ENCODE measurements around the gene LTBP2.

The LTBP2 gene

DNA sequence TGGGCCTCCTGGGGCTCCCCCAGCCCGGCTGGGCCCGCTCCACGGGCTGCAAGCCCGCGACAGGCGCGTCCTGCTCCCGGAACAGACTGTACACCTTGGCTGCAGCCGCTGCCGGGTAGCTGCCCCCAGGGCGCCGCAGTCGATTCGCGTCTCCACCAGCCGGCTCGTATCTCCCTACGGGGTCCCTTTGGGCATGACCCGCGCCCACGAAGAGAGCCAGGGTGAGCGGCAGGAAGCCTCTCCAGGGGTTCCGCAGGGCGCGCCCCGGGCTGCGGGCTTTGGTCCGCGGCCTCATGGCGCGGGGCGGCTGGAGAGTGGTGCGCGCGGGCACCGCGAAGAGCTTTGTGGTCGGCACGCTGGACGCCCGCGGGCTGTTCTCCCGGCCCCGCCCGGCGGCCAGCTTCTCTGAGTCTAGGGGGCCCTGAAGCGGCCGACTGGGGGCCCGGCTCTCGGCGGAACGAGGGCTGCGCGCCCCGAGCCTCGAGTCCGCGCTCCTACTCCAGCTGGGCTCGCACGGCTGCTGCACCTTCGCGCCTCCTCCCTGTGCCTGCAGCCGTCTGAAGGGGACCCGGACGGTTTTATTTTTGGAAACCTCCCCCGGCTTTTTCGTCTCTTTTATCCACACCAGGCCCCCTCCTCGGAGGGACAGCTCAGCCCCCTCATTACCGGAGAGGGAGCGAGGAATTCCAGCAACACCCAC lies at the start of gene LTBP2:
Gene LTBP2, minus strand, starts transcription at position 588 of the 700 bp plus-strand sequence. Its CDS starts 293 bp downstream, at position 295.
- Histone ChIP-seq H3K36me3 (ENCODE audit: insufficient read depth, low read length) (no peaks in the 10 kb centered on the region), H3K4me3 (ENCODE audit: low read length) (peak within 1 kb of the TSS; percentile 51), H2AFZ (ENCODE audit: low read depth, low read length) (peak within 1 kb of the TSS; percentile 98), H3K4me1 (ENCODE audit: insufficient read depth, low read length) (no peaks in the 10 kb centered on the region), H3K27me3 (ENCODE audit: insufficient read depth, low read length) (peaks cover 31% of the 10 kb centered on the region), H3K9me3 (ENCODE audit: low read length) (peaks cover 4% of the 10 kb centered on the region)

DNA sequence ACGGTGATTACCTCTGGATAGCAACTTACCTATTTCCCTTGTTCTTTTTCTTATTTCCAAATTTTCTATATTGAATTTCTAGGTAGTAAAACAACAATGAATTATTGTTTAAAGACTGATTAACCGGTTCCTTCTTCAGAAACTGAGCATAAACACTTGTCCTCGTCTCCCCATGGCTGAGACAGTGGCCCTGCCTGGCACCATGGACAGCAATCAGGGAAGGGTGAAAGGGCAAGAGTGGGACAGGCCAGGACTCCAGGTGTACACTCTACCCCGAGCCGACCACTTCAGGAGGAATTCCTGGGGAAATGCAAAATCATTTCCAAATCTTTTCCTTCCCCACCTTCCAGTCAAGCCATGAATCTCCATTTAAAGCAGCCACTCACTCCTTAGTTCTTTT lies 48.8 kb upstream of the LTBP2 start:
- Histone ChIP-seq H3K27me3 (ENCODE audit: insufficient read depth, low read length) (no peaks in the 10 kb centered on the region), H2AFZ (ENCODE audit: low read depth, low read length) (no peak overlapping the region), H3K9me3 (ENCODE audit: low read length) (no peaks in the 10 kb centered on the region), H3K36me3 (ENCODE audit: insufficient read depth, low read length) (peaks cover 72% of the 10 kb centered on the region), H3K4me1 (ENCODE audit: insufficient read depth, low read length) (no peaks in the 10 kb centered on the region), H3K4me3 (ENCODE audit: low read length) (no peak overlapping the region)

DNA sequence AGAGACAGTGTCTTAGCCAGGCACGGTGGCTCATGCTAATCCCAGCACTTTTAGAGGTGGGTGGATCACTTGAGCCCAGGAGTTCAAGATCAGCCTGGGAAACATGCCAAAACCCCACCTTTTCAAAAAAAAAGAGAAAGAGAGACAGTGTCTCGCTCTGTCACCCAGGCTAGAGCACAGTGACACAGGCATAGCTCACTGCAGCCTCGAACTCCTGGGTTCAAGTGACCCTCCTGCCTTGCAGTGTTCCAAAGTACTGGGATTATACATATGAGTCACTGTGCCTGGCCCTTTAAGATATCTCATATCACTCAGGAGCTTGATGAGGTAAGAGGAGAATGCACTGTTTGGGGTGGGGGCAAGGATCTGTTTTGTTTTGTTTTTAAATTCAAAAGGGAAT lies 48.1 kb upstream of the LTBP2 start:
- H3K4me1 ChIP-seq (ENCODE audit: insufficient read depth, low read length) = no peaks in the 10 kb centered on the region
- H3K36me3 ChIP-seq (ENCODE audit: insufficient read depth, low read length) = peaks cover 65% of the 10 kb centered on the region
- no peak overlapping the region for H2AFZ ChIP-seq (ENCODE audit: low read depth, low read length)
- no peaks in the 10 kb centered on the region for H3K27me3 ChIP-seq (ENCODE audit: insufficient read depth, low read length)
- no peak overlapping the region for H3K4me3 ChIP-seq (ENCODE audit: low read length)
- no peaks in the 10 kb centered on the region for H3K9me3 ChIP-seq (ENCODE audit: low read length)

DNA sequence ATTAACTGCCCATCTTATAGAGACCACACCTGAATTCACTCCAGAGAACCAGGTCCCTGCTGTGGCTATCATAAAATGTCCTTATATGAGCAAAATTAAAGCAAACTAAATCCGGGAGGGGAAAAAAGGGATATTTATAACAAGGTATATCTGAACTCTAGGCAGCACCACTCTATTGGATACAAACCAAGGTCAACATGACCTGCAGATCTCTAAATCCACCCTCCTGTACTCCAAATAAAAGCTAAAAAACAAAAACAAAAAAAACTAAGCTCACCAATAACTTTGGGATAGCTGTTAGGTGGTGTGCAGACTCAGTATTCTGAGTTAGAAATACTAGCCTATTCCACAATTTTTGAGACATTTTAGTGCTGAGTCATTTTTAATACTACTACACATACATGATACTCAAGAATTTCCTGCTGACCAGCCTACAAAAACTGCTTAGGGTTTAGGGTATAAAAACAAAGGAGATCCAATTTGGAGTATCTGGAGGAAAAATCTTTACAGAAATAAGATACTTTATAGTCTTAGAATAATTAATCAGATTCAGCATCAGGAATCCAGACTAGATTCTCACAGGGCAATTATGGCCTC lies 46.6 kb upstream of the LTBP2 start:
- no peaks in the 10 kb centered on the region for H3K4me1 ChIP-seq (ENCODE audit: insufficient read depth, low read length)

DNA sequence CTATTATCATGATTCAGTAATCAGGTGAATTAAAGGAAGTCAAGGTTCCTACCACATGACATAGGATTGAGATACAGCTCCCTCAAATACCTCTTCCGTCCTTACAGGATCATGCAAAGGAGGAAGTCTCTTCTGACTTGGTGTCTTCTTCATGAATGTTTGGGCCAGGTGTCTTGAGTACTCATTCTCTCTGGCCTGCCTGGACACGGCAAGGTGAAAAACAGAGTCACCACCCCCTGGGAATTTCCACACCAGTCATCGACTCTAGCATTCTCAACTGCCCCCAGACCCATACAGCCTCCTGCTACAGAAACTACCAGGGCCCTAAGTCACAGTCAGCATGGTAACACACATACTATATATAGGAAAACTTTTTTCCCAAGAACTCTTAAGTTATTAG lies 44.9 kb upstream of the LTBP2 start:
- Histone ChIP-seq H2AFZ (ENCODE audit: low read depth, low read length) (no peak overlapping the region), H3K4me3 (ENCODE audit: low read length) (no peak overlapping the region), H3K36me3 (ENCODE audit: insufficient read depth, low read length) (peaks cover 38% of the 10 kb centered on the region), H3K4me1 (ENCODE audit: insufficient read depth, low read length) (no peaks in the 10 kb centered on the region), H3K27me3 (ENCODE audit: insufficient read depth, low read length) (no peaks in the 10 kb centered on the region), H3K9me3 (ENCODE audit: low read length) (no peaks in the 10 kb centered on the region)

More for the DNA sequence above, 46.6 kb upstream of the LTBP2 start:
- peaks cover 52% of the 10 kb centered on the region for H3K36me3 ChIP-seq (ENCODE audit: insufficient read depth, low read length)
- no peak overlapping the region for H3K4me3 ChIP-seq (ENCODE audit: low read length)
- no peaks in the 10 kb centered on the region for H3K9me3 ChIP-seq (ENCODE audit: low read length)
- H3K27me3 ChIP-seq (ENCODE audit: insufficient read depth, low read length) = no peaks in the 10 kb centered on the region
- no peak overlapping the region for H2AFZ ChIP-seq (ENCODE audit: low read depth, low read length)

DNA sequence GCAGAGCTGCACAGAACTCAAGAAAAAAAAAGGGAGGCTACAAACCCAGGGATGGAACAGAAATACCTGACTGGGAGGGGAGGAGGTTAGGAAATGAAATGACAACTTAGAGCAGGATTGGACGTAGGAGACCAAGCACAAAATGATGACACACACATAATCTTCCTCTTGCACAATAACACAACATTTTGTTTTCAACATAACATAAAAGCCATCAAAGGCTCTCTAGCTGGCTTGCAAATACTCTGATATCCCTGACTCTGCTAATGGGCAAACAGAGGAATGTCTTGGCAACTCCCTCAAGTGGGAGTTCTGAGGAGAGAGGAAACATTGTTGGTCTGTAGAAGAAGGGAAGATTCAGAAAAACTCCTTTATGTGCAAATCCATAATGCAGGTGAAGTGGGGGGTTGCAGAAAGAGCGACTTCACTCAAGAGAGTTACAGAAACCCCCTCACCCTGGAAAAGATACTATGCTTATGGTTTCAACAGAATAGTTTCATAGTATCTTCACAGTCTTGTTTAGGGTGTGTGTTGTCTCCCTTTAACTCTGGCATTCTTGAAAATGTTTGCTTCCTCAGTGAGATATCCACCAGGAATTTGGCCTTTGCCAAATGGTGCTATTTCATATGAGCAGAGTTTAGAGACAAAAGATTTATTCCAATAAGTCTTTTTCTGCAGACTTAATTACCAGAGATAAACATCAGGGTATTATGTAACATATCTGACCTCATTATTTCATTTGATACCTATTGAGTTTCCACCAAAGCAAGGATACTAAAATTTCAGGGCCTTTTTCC lies 43.8 kb upstream of the LTBP2 start:
- Histone ChIP-seq H3K27me3 (ENCODE audit: insufficient read depth, low read length) (no peaks in the 10 kb centered on the region), H2AFZ (ENCODE audit: low read depth, low read length) (no peak overlapping the region), H3K36me3 (ENCODE audit: insufficient read depth, low read length) (peaks cover 28% of the 10 kb centered on the region), H3K9me3 (ENCODE audit: low read length) (no peaks in the 10 kb centered on the region), H3K4me1 (ENCODE audit: insufficient read depth, low read length) (no peaks in the 10 kb centered on the region), H3K4me3 (ENCODE audit: low read length) (no peak overlapping the region)

DNA sequence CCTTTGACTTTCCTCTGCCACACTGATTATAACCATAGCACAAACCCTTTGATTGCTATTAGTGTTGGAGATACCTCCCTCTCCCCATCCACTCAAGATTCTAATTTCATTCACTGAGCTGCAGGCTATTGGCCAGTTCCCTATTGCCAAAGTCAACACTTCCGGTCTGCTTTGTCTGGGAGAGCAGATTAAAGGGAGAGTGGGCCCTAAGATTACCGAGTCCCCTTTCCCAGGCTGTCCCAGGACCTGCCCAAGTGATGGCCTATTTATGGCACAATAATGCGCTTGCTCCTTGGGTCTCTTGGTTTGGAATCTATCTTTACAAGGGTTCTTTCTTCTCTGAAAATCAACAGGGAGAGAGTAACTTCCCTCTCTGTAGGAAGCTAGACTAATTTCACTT lies 42.9 kb upstream of the LTBP2 start:
- H3K4me1 ChIP-seq (ENCODE audit: insufficient read depth, low read length) = no peaks in the 10 kb centered on the region
- no peaks in the 10 kb centered on the region for H3K9me3 ChIP-seq (ENCODE audit: low read length)
- H3K4me3 ChIP-seq (ENCODE audit: low read length) = no peak overlapping the region
- peaks cover 19% of the 10 kb centered on the region for H3K36me3 ChIP-seq (ENCODE audit: insufficient read depth, low read length)
- H3K27me3 ChIP-seq (ENCODE audit: insufficient read depth, low read length) = no peaks in the 10 kb centered on the region
- no peak overlapping the region for H2AFZ ChIP-seq (ENCODE audit: low read depth, low read length)

DNA sequence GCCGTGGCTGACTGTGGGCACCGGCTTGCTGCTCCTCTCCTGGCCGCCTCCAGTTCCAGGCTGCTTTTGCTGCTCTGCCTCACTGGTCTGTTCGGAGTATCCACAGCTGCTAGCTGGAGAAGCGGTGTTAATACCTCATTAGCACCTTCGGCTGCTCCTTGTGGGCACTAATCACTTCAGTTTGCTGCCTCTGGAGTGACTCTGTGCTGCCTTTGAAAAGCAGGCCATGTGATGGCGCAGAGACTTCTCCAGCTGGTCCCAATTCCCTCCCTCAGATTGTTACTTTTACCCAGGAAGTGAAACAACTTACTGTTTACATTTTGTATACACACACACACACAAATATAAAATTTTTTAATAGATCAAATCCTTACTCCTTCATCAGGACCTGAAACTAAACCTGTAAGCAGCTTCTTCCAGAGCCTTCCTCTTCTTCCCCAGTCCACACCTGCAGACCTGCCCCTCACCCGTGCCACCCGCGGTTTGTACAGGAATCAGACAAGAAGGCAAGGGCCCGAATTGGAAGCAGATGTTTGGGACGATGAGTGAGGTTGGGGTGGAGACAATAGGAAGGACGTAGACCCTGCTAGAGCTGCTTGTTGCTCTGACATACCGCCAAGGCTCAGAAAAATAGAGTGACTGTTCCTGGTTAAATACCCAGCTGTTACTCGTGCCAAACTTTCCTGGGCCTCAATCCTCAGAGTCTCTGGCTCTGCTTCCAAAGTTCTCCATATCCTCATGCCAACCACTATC lies 41.5 kb upstream of the LTBP2 start:
- H2AFZ ChIP-seq (ENCODE audit: low read depth, low read length) = no peak overlapping the region
- peaks cover 16% of the 10 kb centered on the region for H3K36me3 ChIP-seq (ENCODE audit: insufficient read depth, low read length)
- H3K4me3 ChIP-seq (ENCODE audit: low read length) = no peak overlapping the region
- H3K4me1 ChIP-seq (ENCODE audit: insufficient read depth, low read length) = no peaks in the 10 kb centered on the region
- H3K9me3 ChIP-seq (ENCODE audit: low read length) = no peaks in the 10 kb centered on the region
- H3K27me3 ChIP-seq (ENCODE audit: insufficient read depth, low read length) = no peaks in the 10 kb centered on the region

DNA sequence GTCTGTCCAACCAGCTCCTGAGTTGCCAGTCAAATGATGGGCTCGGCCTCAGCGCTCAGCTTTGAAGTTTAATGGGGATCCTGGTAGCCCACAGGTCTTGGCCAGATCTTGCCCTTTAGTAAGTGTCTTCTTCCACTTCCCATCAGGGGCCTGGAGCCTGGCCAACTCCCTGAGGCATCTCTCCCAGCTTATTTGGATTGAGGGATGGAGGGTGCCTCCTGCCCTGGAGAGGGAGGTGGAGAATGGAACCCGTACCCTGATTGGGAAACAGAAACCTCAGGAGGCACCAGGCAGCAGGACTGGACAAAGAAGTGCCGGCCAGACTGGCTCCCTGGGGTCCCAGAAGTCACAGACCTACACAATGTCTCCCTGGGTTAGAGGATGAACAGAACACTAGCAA lies 40.5 kb upstream of the LTBP2 start:
- peaks cover 9% of the 10 kb centered on the region for H3K36me3 ChIP-seq (ENCODE audit: insufficient read depth, low read length)
- no peaks in the 10 kb centered on the region for H3K27me3 ChIP-seq (ENCODE audit: insufficient read depth, low read length)
- H3K4me1 ChIP-seq (ENCODE audit: insufficient read depth, low read length) = peaks cover 7% of the 10 kb centered on the region
- no peak overlapping the region for H2AFZ ChIP-seq (ENCODE audit: low read depth, low read length)
- no peaks in the 10 kb centered on the region for H3K9me3 ChIP-seq (ENCODE audit: low read length)
- no peak overlapping the region for H3K4me3 ChIP-seq (ENCODE audit: low read length)

DNA sequence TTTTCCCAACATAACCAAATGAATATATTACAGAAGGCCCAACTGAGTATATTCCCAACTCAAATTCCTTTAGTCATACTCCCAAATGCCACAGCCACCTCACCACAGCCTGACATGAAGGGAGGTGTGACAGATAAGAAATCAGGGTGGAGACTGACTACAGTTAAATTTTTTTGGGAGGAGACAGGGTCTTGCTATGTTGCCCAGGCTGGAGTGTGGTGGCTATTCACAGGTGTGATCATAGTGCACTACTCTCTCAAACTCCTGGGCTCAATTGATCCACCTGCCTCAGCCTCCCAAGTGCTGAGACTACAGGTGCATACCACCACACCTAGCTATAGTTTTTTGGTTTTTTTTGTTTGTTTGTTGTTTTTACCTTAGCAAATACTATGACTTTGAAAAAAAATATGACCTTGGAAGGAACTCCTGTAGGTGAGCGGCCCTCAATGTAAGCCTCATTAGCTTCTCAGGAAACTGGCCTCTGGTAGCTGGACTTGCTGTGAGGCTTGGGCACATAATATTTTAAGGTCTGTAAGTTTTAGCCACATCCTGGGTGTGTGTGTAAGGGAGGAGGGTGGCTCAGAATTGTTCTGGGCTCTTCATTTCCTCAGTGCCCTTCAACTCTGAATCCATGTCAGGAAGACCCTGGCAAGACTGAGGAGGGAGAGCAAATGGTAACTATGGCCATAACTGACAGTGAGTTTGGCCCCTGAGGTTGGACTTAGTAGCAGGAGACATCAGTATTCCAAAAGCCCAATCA lies 39.1 kb upstream of the LTBP2 start:
- H3K4me1 ChIP-seq (ENCODE audit: insufficient read depth, low read length) = peaks cover 7% of the 10 kb centered on the region
- no peak overlapping the region for H2AFZ ChIP-seq (ENCODE audit: low read depth, low read length)
- H3K4me3 ChIP-seq (ENCODE audit: low read length) = no peak overlapping the region
- H3K9me3 ChIP-seq (ENCODE audit: low read length) = no peaks in the 10 kb centered on the region
- peaks cover 3% of the 10 kb centered on the region for H3K36me3 ChIP-seq (ENCODE audit: insufficient read depth, low read length)
- H3K27me3 ChIP-seq (ENCODE audit: insufficient read depth, low read length) = no peaks in the 10 kb centered on the region

DNA sequence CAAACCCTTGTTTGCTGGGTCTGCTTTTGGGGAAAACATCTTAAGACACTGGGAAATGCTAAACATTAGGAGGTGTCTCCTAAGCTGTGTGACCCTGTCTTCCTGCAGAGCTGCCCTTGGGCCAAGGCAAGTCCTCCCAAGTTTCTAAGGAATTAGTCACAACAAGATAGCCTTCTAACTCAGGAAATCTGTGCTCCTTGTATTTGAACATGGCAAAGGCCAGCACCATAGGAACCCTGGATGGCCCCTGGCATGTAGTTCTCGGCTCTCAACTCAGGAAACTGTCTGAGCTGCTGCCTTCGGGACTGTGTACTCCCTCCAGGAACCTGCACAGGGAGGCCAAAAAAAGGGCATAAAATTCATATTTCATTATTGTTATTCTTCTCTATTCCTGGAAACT lies 37.6 kb upstream of the LTBP2 start:
- peaks cover 7% of the 10 kb centered on the region for H3K4me1 ChIP-seq (ENCODE audit: insufficient read depth, low read length)
- H3K9me3 ChIP-seq (ENCODE audit: low read length) = no peaks in the 10 kb centered on the region
- H3K4me3 ChIP-seq (ENCODE audit: low read length) = no peak overlapping the region
- peaks cover 3% of the 10 kb centered on the region for H3K36me3 ChIP-seq (ENCODE audit: insufficient read depth, low read length)
- H2AFZ ChIP-seq (ENCODE audit: low read depth, low read length) = no peak overlapping the region
- H3K27me3 ChIP-seq (ENCODE audit: insufficient read depth, low read length) = no peaks in the 10 kb centered on the region

DNA sequence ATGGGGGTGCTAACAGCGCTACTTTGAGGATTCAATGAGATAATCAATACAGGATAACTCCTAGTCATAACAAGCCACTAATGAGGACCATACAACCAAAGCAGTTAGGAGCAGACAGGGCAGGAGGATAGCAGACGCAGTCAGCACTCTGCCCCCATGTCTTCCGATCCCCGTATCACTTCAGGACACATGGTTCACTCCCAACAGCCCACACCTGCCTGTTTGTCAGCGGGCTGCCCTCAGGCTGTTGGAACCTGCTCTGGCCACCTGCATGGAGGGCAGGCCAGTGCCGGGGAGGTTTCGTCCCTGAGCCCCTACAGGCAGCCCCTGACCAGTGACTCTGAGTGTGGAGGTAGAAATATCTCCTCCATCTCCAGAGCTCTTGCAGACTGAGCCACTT lies 37.1 kb upstream of the LTBP2 start:
- Histone ChIP-seq H3K4me3 (ENCODE audit: low read length) (no peak overlapping the region), H2AFZ (ENCODE audit: low read depth, low read length) (no peak overlapping the region), H3K4me1 (ENCODE audit: insufficient read depth, low read length) (peaks cover 7% of the 10 kb centered on the region), H3K36me3 (ENCODE audit: insufficient read depth, low read length) (peaks cover 3% of the 10 kb centered on the region), H3K27me3 (ENCODE audit: insufficient read depth, low read length) (no peaks in the 10 kb centered on the region), H3K9me3 (ENCODE audit: low read length) (no peaks in the 10 kb centered on the region)
